OCI-LY7 (cell line): ENCODE data around the gene TBC1D24.

Experiments
- CTCF ChIP-seq: fragments of 200-600 bp; sonication (generic); conservative IDR thresholded peaks from 2 replicates; pipeline ENCODE4 v1.5.1; 2014; ENCODE audit warnings: mild to moderate bottlenecking, antibody characterized with exemption, low read length, moderate library complexity, mixed read lengths
- EZH2phosphoT487 ChIP-seq: fragments of 200-600 bp; sonication (generic); IDR thresholded peaks from 2 replicates; pipeline ENCODE4 v1.6.1; 2018; ENCODE audit warnings: low read depth, borderline replicate concordance, mild to moderate bottlenecking, mixed run types, antibody characterized with exemption, low read length, moderate library complexity, mixed read lengths

- TF ChIP-seq CTCF (no peak), EZH2phosphoT487 (no peak)
Observed at GRCh38 chr16:2470603-2471015, 4.3 kb upstream of the TBC1D24 start.
